Daoy (cell line): ENCODE results near the gene FBLN7. TPM values are rescaled to one million over a fixed set of nuclear protein-coding genes. Genes with fewer than 3 reads are reported as not detected.

Source experiments
- total RNA-seq: library from RNA; depleted of rRNA; stranded (reverse); fragments of >200 nt; shearing (Covaris generic); gene quantifications from 2 replicates; pipeline ENCODE4 v1.2.3, GENCODE V29; 2014; rRNA removed

Gene FBLN7
- total RNA-seq, 1 experiment from 2014 or later = not detected

Other genes starting within 250 kb of the FBLN7 start
- 0.57 and 10.2 TPM in 2 replicates for gene MERTK, start 239.8 kb upstream of the FBLN7 start, total RNA-seq
- gene TMEM87B, start 83.1 kb upstream of the FBLN7 start, total RNA-seq = 13.7 and 14.1 TPM in 2 replicates
- 7.3 and 10.2 TPM in 2 replicates for gene ZC3H8, start 116.7 kb downstream of the FBLN7 start, total RNA-seq
- 0.36 and 0.69 TPM in 2 replicates for gene ZC3H6, start 137.2 kb downstream of the FBLN7 start, total RNA-seq